Measurements from ENCODE around the gene LOXL3.

LOXL3 gene, protein sequence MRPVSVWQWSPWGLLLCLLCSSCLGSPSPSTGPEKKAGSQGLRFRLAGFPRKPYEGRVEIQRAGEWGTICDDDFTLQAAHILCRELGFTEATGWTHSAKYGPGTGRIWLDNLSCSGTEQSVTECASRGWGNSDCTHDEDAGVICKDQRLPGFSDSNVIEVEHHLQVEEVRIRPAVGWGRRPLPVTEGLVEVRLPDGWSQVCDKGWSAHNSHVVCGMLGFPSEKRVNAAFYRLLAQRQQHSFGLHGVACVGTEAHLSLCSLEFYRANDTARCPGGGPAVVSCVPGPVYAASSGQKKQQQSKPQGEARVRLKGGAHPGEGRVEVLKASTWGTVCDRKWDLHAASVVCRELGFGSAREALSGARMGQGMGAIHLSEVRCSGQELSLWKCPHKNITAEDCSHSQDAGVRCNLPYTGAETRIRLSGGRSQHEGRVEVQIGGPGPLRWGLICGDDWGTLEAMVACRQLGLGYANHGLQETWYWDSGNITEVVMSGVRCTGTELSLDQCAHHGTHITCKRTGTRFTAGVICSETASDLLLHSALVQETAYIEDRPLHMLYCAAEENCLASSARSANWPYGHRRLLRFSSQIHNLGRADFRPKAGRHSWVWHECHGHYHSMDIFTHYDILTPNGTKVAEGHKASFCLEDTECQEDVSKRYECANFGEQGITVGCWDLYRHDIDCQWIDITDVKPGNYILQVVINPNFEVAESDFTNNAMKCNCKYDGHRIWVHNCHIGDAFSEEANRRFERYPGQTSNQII

DNA sequence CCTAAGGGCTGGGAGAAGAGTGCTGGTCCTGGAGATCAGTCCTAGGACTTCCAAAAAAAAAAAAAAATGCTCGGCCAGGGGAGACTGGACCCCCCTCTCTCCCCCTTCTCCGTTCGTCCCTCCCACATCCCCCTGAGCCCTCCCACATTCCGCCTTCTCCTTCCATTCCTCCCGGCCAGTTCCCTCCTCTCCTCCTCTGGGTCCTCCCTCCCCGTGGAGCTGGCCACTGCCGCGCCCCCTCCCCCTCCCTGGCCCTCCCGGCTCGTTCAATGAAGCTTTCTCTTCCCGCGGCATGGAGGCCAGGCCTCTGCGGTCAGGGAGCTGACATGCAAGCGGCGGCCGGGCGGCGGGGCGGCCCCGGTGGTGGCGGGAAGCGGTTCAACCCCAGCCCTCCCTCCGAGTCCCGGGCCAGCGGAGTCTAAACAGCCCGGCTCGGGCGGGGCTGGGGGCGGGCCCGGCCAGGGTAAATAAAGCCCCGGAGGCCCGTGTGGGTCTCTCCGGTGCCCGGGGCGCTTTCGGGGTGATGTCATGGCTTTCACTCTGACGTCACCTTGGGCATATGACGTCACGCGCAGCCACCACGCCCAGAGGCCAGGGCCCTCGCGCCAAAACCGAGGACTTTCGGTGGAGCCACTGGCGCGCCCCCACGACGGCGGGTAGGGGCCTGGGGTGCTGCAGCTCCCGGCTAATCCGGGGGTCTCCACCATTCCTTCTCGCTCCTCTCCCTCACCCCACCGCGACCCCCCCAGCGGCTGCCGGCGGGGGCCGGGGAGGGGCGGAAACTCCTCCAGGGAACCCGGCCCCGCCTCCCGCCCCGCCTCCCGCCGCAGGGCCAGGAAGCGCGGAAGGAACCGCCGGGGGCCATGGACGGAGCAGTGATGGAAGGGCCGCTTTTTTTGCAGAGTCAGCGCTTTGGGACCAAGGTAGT is at the start of gene LOXL3, which contains the start of gene DOK1:
LOXL3 (minus strand) TSS at position 51 of the 928 bp plus-strand sequence. CDS start 1,308 bp downstream, outside the sequence.
DOK1 (plus strand) TSS at position 829 of the 928 bp plus-strand sequence; CDS start at position 864, 35 bp downstream.
- Histone ChIP-seq H3K27me3 (ENCODE audit: control insufficient read depth, insufficient read depth, low read length) (no peaks in the 10 kb centered on the region), H3K4me3 (ENCODE audit: low read length) (peak within 1 kb of the TSS; percentile 97), H3K27ac (ENCODE audit: low read depth, low read length) (peak within 1 kb of the TSS; percentile 84), H3K36me3 (ENCODE audit: control insufficient read depth, insufficient read depth, low read length) (no peaks in the 10 kb centered on the region), H3K9ac (ENCODE audit: low read length) (peak within 1 kb of the TSS; percentile 80), H3K4me1 (ENCODE audit: control insufficient read depth, insufficient read depth, low read length) (no peaks in the 10 kb centered on the region)

DNA sequence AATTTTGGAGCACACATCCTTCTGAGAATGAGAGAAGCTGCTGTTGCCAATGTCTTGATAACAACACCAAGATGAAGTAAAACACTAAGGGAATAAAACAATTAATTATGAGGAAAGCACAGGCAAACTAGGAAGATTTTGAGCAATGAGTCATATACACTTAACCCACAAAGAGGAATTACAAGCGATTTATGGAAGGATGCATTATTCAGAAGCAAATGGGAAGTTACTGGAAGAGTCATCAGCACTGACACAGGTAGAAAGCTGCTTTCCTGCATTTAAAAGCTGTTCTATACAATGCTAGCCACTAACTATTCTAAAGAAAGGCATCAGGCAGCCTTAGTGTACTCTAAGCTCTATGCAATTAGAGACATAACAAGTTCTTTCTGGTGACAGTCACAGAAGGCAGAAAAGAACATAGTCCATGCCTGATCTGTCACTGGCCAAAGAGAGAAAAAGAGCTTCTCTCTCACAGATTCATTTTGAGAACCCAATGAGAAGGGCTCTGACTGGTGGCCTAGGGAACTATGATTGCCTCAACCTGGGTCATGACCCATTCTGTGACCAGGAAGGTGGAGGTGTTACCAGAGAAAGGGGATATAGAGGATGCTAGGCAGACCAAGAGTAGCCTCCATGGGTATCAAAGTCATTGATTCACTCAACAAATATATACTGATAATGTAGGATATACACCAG is 49.0 kb upstream of the LOXL3 start:
- H3K4me3 ChIP-seq (ENCODE audit: low read length), result no peak overlapping the region
- no peak overlapping the region for H3K27ac ChIP-seq (ENCODE audit: low read depth, low read length)
- no peaks in the 10 kb centered on the region for H3K27me3 ChIP-seq (ENCODE audit: control insufficient read depth, insufficient read depth, low read length)
- no peaks in the 10 kb centered on the region for H3K36me3 ChIP-seq (ENCODE audit: control insufficient read depth, insufficient read depth, low read length)
- no peak overlapping the region for H3K9ac ChIP-seq (ENCODE audit: low read length)
- no peaks in the 10 kb centered on the region for H3K4me1 ChIP-seq (ENCODE audit: control insufficient read depth, insufficient read depth, low read length)

DNA sequence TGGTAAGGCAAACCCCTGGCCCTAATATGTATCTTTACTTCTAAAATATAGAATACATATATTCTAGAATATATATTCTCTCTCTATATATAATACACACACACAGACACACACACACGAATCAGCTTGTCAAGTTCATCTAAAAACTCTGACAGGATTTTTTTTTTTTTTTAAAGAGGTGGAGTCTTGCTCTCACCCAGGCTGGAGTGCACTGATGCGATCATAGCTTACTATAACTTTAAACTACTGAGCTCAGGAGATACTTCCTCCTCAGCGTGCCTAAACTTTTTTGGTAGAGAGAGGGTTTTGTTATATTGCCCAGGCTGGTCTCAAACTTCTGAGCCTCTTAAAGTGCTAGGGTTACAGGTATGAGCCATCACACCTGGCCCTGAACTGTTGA is 45.9 kb upstream of the LOXL3 start:
- Histone ChIP-seq H3K4me1 (ENCODE audit: control insufficient read depth, insufficient read depth, low read length) (no peaks in the 10 kb centered on the region), H3K9ac (ENCODE audit: low read length) (no peak overlapping the region), H3K27ac (ENCODE audit: low read depth, low read length) (no peak overlapping the region), H3K27me3 (ENCODE audit: control insufficient read depth, insufficient read depth, low read length) (no peaks in the 10 kb centered on the region), H3K36me3 (ENCODE audit: control insufficient read depth, insufficient read depth, low read length) (no peaks in the 10 kb centered on the region), H3K4me3 (ENCODE audit: low read length) (no peak overlapping the region)

DNA sequence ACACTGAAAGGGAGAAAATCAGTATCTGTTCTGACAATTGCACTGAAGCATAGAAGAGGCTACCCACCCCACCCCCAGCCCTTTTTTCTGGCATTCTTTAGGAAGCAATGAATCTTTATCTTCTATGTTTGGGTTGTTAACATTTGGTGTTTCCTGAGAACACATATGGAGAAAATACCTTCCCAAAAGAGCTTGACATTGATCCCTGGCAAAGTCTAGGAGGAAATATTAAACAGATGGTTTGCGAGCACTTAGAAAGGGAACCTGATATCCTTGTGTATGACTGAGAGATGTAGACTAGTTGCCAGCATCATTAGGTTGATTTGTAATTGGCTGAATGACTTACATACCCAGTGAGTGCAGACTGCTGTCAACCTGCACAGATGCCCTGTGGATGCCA is 43.7 kb upstream of the LOXL3 start:
- no peak overlapping the region for H3K9ac ChIP-seq (ENCODE audit: low read length)
- H3K4me1 ChIP-seq (ENCODE audit: control insufficient read depth, insufficient read depth, low read length), result no peaks in the 10 kb centered on the region
- no peaks in the 10 kb centered on the region for H3K27me3 ChIP-seq (ENCODE audit: control insufficient read depth, insufficient read depth, low read length)
- no peak overlapping the region for H3K4me3 ChIP-seq (ENCODE audit: low read length)
- no peaks in the 10 kb centered on the region for H3K36me3 ChIP-seq (ENCODE audit: control insufficient read depth, insufficient read depth, low read length)
- no peak overlapping the region for H3K27ac ChIP-seq (ENCODE audit: low read depth, low read length)

DNA sequence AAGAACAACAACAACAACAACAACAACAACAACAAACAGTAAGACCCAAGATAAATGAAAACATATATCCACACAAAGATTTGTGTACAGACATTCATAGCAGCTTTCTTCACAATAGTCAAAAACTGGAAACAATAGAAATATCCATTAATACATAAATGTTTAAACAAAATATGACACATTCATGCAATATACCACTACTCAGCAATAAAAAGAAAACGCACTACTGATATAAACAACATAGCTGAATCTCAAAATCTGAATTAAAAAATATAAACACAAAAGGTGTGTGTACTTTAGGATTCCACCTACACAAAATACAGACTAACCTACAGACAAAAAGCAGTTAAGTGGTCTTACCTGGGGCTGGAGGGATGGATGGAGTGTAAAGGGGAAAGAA is 42.8 kb upstream of the LOXL3 start:
- Histone ChIP-seq H3K27ac (ENCODE audit: low read depth, low read length) (no peak overlapping the region), H3K27me3 (ENCODE audit: control insufficient read depth, insufficient read depth, low read length) (no peaks in the 10 kb centered on the region), H3K9ac (ENCODE audit: low read length) (no peak overlapping the region), H3K36me3 (ENCODE audit: control insufficient read depth, insufficient read depth, low read length) (no peaks in the 10 kb centered on the region), H3K4me3 (ENCODE audit: low read length) (no peak overlapping the region), H3K4me1 (ENCODE audit: control insufficient read depth, insufficient read depth, low read length) (no peaks in the 10 kb centered on the region)

DNA sequence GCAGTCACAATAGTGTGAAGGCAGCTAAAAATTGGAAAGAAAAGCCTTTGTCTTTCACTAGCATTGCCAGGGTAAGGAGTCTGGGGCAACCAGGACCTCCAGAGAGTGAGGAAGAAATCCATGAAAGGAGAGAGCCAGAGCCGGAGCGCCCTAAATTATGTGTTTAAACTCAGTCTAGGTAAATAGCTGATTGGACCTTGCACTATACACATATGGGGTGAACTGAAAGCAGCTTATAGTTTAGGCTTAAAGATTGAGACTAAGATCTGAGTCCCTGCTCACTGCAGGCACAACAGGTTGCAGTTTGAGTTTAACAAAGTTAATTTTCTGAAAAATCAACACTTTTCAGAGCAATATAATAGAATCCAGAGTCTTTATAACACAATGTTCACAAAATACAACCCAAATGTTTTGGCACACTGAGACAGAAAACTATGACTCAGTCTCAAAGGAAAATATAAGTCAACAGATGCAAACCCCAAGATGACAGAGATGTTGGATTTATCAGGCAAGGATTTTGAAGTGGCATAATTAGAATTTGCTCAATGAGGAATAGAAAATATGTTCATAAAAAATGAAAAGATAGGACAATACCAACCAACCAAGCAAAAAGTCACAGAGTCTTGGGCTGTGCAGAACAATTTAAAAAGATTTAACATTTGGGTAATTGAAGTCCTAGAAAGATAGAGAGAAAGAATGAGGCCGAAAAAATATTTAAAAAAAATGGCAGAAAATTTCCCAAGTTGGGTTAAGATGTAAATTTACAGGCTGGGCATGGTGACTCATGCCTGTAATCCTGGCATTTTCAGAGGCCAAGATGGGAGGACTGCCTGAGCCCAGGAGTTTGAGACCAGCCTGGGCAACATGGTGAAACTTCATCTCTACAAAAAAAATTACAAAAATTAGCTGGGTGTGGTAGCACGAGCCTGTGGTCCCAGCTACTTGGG is 40.4 kb upstream of the LOXL3 start:
- Histone ChIP-seq H3K4me3 (ENCODE audit: low read length) (no peak overlapping the region), H3K4me1 (ENCODE audit: control insufficient read depth, insufficient read depth, low read length) (no peaks in the 10 kb centered on the region), H3K27me3 (ENCODE audit: control insufficient read depth, insufficient read depth, low read length) (no peaks in the 10 kb centered on the region), H3K36me3 (ENCODE audit: control insufficient read depth, insufficient read depth, low read length) (no peaks in the 10 kb centered on the region), H3K27ac (ENCODE audit: low read depth, low read length) (no peak overlapping the region), H3K9ac (ENCODE audit: low read length) (no peak overlapping the region)

DNA sequence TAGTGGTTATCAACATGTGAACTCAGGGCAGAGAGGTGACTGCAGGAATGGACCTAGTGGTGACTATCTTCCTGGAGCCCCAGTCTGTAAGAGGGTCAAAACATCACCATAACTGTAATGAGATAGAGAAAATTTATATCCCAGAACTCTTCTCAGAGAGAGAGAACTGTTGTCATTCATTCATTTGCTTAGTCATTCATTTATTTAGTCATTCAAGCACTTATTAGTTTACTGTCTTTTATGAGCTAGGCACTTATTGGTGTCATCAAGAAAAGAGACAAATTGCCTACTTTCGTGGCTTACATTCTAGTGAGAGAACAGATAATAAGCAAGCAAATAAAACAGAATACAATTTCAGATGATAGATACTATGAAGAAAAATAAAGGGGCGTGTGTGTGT is 34.9 kb upstream of the LOXL3 start:
- Histone ChIP-seq H3K4me3 (ENCODE audit: low read length) (no peak overlapping the region), H3K9ac (ENCODE audit: low read length) (no peak overlapping the region), H3K27me3 (ENCODE audit: control insufficient read depth, insufficient read depth, low read length) (no peaks in the 10 kb centered on the region), H3K27ac (ENCODE audit: low read depth, low read length) (no peak overlapping the region), H3K4me1 (ENCODE audit: control insufficient read depth, insufficient read depth, low read length) (no peaks in the 10 kb centered on the region), H3K36me3 (ENCODE audit: control insufficient read depth, insufficient read depth, low read length) (no peaks in the 10 kb centered on the region)

DNA sequence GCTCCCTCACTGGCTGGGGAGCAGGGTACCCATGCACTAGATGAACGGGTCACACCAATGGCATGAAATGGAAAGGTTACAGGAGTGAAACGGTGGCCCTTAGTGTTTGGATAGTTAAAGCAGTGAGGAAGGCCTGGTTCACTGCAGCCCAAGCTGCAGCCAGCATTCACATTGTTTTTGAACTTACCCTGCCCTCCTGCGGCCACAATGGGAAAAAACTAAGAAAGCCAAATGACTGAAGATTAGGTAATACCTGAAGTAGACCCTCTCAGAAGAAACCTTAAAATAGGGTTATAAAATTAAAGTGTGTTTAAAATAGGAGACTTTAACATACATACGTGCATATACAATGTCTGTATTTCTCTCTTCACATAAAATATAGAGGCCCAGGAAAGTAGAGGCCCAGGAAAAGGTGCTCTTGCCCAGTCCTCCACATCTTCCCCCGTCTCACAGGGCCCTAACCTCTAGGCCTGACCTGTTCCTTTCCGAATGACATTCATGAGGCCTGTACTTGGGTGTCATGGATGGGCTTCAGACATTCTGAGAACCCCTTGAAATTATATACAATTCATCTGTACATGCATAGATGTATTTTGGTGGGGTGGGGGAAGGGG is 34.0 kb upstream of the LOXL3 start:
- Histone ChIP-seq H3K27me3 (ENCODE audit: control insufficient read depth, insufficient read depth, low read length) (no peaks in the 10 kb centered on the region), H3K4me3 (ENCODE audit: low read length) (no peak overlapping the region), H3K9ac (ENCODE audit: low read length) (no peak overlapping the region), H3K4me1 (ENCODE audit: control insufficient read depth, insufficient read depth, low read length) (no peaks in the 10 kb centered on the region), H3K36me3 (ENCODE audit: control insufficient read depth, insufficient read depth, low read length) (no peaks in the 10 kb centered on the region), H3K27ac (ENCODE audit: low read depth, low read length) (no peak overlapping the region)

DNA sequence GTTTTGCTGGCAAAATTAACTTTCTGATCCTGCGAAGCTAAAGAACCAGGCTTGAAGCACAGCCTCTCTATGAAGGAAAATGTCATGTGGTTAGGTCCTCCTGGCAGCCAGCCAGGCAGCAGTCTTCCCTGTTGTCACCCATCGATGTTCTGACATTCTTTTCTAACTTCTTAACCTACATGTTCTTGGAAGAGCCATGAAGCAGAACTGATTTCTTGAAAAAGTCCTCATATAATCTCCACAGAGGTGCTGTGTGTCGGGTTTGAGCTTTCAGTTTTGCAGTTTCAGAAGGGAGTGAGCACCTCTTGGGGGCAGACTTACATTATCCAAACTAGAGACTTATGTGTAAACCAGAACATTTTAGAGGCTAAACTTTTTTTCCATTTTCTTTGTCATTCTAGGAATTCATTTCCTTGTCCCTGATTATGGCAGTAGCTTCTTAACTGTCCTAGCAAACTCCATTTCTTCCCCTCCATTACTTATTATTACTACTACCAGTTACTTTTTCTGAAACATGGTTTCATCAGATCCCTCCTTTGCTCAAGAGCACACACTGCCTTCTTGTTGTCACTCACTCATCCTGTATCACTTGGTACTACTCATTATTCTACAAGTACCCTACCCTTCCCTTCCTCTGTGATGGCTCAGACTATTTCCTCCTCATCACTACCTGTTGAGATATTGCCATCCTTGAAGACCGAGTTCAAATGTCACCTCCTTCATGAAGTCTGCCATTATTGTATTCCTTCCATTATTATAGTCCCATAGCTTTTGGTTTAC is 31.9 kb upstream of the LOXL3 start:
- Histone ChIP-seq H3K36me3 (ENCODE audit: control insufficient read depth, insufficient read depth, low read length) (no peaks in the 10 kb centered on the region), H3K9ac (ENCODE audit: low read length) (no peak overlapping the region), H3K4me3 (ENCODE audit: low read length) (no peak overlapping the region), H3K27me3 (ENCODE audit: control insufficient read depth, insufficient read depth, low read length) (no peaks in the 10 kb centered on the region), H3K27ac (ENCODE audit: low read depth, low read length) (no peak overlapping the region), H3K4me1 (ENCODE audit: control insufficient read depth, insufficient read depth, low read length) (no peaks in the 10 kb centered on the region)

DNA sequence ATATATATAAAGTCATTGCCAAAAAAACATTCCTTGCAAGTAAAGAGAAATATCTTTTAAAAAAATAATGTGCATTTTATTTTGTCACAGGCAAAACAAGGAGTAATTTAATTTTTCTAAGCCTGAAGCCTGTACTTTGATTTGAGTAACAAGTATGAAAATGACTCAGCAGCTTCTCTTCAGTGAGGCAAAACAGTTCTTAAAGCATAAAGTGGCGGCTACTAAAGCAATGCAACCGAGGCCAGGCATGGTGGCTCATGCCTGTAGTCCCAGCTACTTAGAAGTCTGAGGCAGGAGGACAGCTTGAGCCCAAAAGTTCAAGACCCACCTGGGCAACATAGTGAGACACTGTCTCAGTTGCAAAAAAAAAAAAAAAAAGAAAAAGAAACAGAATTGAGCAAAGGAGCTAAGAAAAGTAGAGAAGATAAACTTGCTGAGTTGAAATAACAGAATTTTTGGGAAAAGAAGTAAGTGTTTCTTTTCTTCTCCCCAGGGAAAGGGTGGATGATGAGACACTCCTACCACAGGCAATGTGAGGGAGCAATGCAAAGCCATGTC is 30.4 kb upstream of the LOXL3 start:
- H3K4me3 ChIP-seq (ENCODE audit: low read length), result no peak overlapping the region
- H3K27me3 ChIP-seq (ENCODE audit: control insufficient read depth, insufficient read depth, low read length), result no peaks in the 10 kb centered on the region
- H3K4me1 ChIP-seq (ENCODE audit: control insufficient read depth, insufficient read depth, low read length), result no peaks in the 10 kb centered on the region
- H3K27ac ChIP-seq (ENCODE audit: low read depth, low read length), result no peak overlapping the region
- no peaks in the 10 kb centered on the region for H3K36me3 ChIP-seq (ENCODE audit: control insufficient read depth, insufficient read depth, low read length)
- no peak overlapping the region for H3K9ac ChIP-seq (ENCODE audit: low read length)

Measured in rectal smooth muscle tissue (tissue), 1 donor.